T-helper 1 cell (primary cell): ENCODE data around the gene SACM1L.
"Not testable (repeated sequence)": the region's sequence is repeated elsewhere in the genome, so short reads cannot be mapped to it uniquely, and the experiment has no call there.

ENCODE experiments used
- DNase-seq, 5 donors: peaks; one replicate each; pipeline ENCODE4 v3.0.0-alpha.2; 2012 to 2020

SACM1L gene

GRCh38 chr3:45695166-45695565 is 6.0 kb downstream of the SACM1L start:
- DNase-seq = not testable (repeated sequence)

- no peak for DNase-seq
Measured at GRCh38 chr3:45700570-45701073, 11.4 kb downstream of the SACM1L start.

- DNase-seq = no peak
Measured at GRCh38 chr3:45701172-45701867, 12.1 kb downstream of the SACM1L start.

GRCh38 chr3:45704301-45704943 is 15.2 kb downstream of the SACM1L start:
- DNase-seq = no peak

- DNase-seq = no peak
Measured at GRCh38 chr3:45705839-45706808, 16.9 kb downstream of the SACM1L start.

GRCh38 chr3:45711931-45712330 is 22.7 kb downstream of the SACM1L start:
- no peak for DNase-seq

GRCh38 chr3:45712434-45713110 is 23.4 kb downstream of the SACM1L start:
- DNase-seq = no peak

GRCh38 chr3:45715945-45716344 is 26.7 kb downstream of the SACM1L start:
- DNase-seq = no peak

GRCh38 chr3:45716790-45717336 is 27.7 kb downstream of the SACM1L start:
- DNase-seq = no peak

GRCh38 chr3:45719655-45720487 is 30.7 kb downstream of the SACM1L start:
- no peak for DNase-seq

GRCh38 chr3:45724911-45725310 is 35.7 kb downstream of the SACM1L start:
- no peak for DNase-seq

GRCh38 chr3:45729614-45730013 is 40.4 kb downstream of the SACM1L start:
- no peak for DNase-seq

GRCh38 chr3:45730409-45731154 is 41.4 kb downstream of the SACM1L start:
- no peak for DNase-seq

GRCh38 chr3:45736707-45737106 is 47.5 kb downstream of the SACM1L start:
- no peak for DNase-seq

GRCh38 chr3:45737234-45737633 is 48.0 kb downstream of the SACM1L start:
- DNase-seq = no peak

GRCh38 chr3:45739991-45740390 is 50.8 kb downstream of the SACM1L start:
- DNase-seq = no peak

- DNase-seq = no peak
Measured at GRCh38 chr3:45741247-45741646, 52.1 kb downstream of the SACM1L start.

- no peak for DNase-seq
Measured at GRCh38 chr3:45741742-45742460, 52.7 kb downstream of the SACM1L start.

GRCh38 chr3:45742461-45743089 is 53.4 kb downstream of the SACM1L start:
- DNase-seq = no peak
